Smooth muscle cell (in vitro differentiated cells): ENCODE measurements around the gene MPIG6B. TPM values are rescaled to one million over a fixed set of nuclear protein-coding genes. Genes with fewer than 3 reads are reported as not detected.

ENCODE experiments used
- DNase-seq: peaks from one replicate; lab custom pipeline; 2025; ENCODE audit not compliant: unreplicated experiment; lab: John Stamatoyannopoulos, UW
- H2AFZ ChIP-seq: fragments of 200-600 bp; sonication (generic); 2 replicates; pipeline ENCODE4 v1.6.0; 2016; ENCODE audit warnings: antibody characterized with exemption, low read depth, mild to moderate bottlenecking
- H3F3A ChIP-seq: fragments of 200-600 bp; sonication (generic); 2 replicates; pipeline ENCODE4 v1.6.0; 2017; ENCODE audit warnings: antibody characterized with exemption, low read depth
- H3K27ac ChIP-seq: fragments of 200-600 bp; sonication (generic); 2 replicates; pipeline ENCODE4 v1.5.1; 2016; ENCODE audit warnings: low read depth, mild to moderate bottlenecking
- H3K27me3 ChIP-seq: fragments of 200-600 bp; sonication (generic); 2 replicates; pipeline ENCODE4 v1.6.1; 2016; ENCODE audit warnings: low read depth, mild to moderate bottlenecking
- H3K36me3 ChIP-seq: fragments of 200-600 bp; sonication (generic); 2 replicates; pipeline ENCODE4 v1.5.1; 2016; ENCODE audit warnings: low read depth
- H3K4me1 ChIP-seq: fragments of 200-600 bp; sonication (generic); 2 replicates; pipeline ENCODE4 v1.5.1; 2016; ENCODE audit warnings: low read depth
- H3K4me2 ChIP-seq: fragments of 200-600 bp; sonication (generic); 2 replicates; pipeline ENCODE4 v1.6.0; 2016; ENCODE audit warnings: mild to moderate bottlenecking
- H3K4me3 ChIP-seq: fragments of 200-600 bp; sonication (generic); 2 replicates; pipeline ENCODE4 v1.5.1; 2016; ENCODE audit warnings: mild to moderate bottlenecking
- H3K79me2 ChIP-seq: fragments of 200-600 bp; sonication (generic); 2 replicates; pipeline ENCODE4 v1.6.0; 2016; ENCODE audit warnings: low read depth, mild to moderate bottlenecking
- H3K9ac ChIP-seq: fragments of 200-600 bp; sonication (generic); 2 replicates; pipeline ENCODE4 v1.6.0; 2016; ENCODE audit warnings: low read depth
- H3K9me3 ChIP-seq: fragments of 200-600 bp; sonication (generic); replicated peaks from 2 replicates; pipeline ENCODE4 v1.5.1; 2016; ENCODE audit warnings: low read depth
- H4K20me1 ChIP-seq: fragments of 200-600 bp; sonication (generic); 2 replicates; pipeline ENCODE4 v1.6.0; 2016; ENCODE audit warnings: low read depth
- WGBS: methylation state at CpG from one replicate; pipeline ENCODE4 v1.1.7; 2016; ENCODE audit warnings: low lambda C conversion rate; 5-methylcytosine and 5-hydroxymethylcytosine counted together
- polyA plus RNA-seq: library from polyadenylated mRNA; unstranded; fragments of >200 nt; fragmentation: Nextera tagmentation; extraction: Ambion mirVana; gene quantifications from 2 replicates; pipeline ENCODE4 v1.2.1, GENCODE V29; 2016
- total RNA-seq: library from RNA; depleted of rRNA; stranded (reverse); fragments of >200 nt; gene quantifications from 2 replicates; pipeline ENCODE4 v1.2.3, GENCODE V29; 2014
- TF ChIP-seq, protein P1 (sequence below): fragments of 200-600 bp; sonication (generic); IDR thresholded peaks from 2 replicates; pipeline ENCODE4 v1.5.1; 2017; ENCODE audit warnings: borderline replicate concordance, mild to moderate bottlenecking, antibody characterized with exemption; ENCODE audit not compliant: insufficient read depth, poor library complexity, severe bottlenecking

The MPIG6B gene
- total and polyA plus RNA-seq, 2 experiments from 2014 or later, result not detected

DNA sequence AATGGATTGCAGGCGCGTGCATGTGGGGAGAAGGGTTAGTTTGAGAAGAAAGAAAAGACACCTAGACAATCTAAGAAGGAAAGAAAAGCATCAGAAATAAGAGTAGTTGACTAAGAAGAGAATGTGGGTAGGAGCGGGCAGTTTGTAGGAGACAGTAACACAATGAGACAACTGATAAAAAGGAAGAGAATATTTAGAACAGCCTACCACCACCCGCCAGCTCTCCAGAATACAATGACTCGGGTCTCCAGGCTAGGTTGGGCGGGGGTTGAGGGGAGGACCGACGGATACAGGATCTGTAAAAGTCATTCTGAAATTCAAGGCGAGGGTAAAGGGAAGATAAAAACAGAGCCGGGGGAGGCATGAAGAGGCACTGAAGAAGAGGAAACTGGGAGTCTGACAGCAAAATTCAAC is 20.8 kb upstream of the MPIG6B start:
- H3K27ac ChIP-seq, result peak overlapping the region; percentile 81
- no peaks in the 10 kb centered on the region for H3K9me3 ChIP-seq
- H3K36me3 ChIP-seq, result no peaks in the 10 kb centered on the region
- H3F3A ChIP-seq, result no peaks in the 10 kb centered on the region
- H3K4me2 ChIP-seq, result peak overlapping the region; percentile 86
- no peaks in the 10 kb centered on the region for H3K27me3 ChIP-seq
- H4K20me1 ChIP-seq, result peaks cover 5% of the 10 kb centered on the region
- TF ChIP-seq, protein P1, sequence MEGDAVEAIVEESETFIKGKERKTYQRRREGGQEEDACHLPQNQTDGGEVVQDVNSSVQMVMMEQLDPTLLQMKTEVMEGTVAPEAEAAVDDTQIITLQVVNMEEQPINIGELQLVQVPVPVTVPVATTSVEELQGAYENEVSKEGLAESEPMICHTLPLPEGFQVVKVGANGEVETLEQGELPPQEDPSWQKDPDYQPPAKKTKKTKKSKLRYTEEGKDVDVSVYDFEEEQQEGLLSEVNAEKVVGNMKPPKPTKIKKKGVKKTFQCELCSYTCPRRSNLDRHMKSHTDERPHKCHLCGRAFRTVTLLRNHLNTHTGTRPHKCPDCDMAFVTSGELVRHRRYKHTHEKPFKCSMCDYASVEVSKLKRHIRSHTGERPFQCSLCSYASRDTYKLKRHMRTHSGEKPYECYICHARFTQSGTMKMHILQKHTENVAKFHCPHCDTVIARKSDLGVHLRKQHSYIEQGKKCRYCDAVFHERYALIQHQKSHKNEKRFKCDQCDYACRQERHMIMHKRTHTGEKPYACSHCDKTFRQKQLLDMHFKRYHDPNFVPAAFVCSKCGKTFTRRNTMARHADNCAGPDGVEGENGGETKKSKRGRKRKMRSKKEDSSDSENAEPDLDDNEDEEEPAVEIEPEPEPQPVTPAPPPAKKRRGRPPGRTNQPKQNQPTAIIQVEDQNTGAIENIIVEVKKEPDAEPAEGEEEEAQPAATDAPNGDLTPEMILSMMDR, result no peak
- H2AFZ ChIP-seq, result peak overlapping the region; percentile 82
- DNase-seq, result no peak
- 6% methylated on average over 10 of the region's 10 CpGs for WGBS
- H3K4me3 ChIP-seq, result peak overlapping the region; percentile 71
- H3K4me1 ChIP-seq, result peaks cover 10% of the 10 kb centered on the region
- H3K79me2 ChIP-seq, result peaks cover 27% of the 10 kb centered on the region
- peak overlapping the region; percentile 90 for H3K9ac ChIP-seq

GRCh38 chr6:31702819-31703716 is 20.1 kb upstream of the MPIG6B start, which contains the start of gene ABHD16A:
ABHD16A (minus strand) TSS chr6:31703324; CDS start chr6:31703281, 43 bp downstream.
- 2% methylated on average over 54 of the region's 54 CpGs for WGBS
- H3K4me2 ChIP-seq, result peak within 1 kb of the TSS; percentile 86
- peak within 1 kb of the TSS; percentile 82 for H2AFZ ChIP-seq
- H3K9me3 ChIP-seq, result no peaks in the 10 kb centered on the region
- H3K4me3 ChIP-seq, result peak within 1 kb of the TSS; percentile 71
- no peaks in the 10 kb centered on the region for H3F3A ChIP-seq
- H3K4me1 ChIP-seq, result peaks cover 10% of the 10 kb centered on the region
- TF ChIP-seq, protein P1, result no peak
- no peaks in the 10 kb centered on the region for H3K36me3 ChIP-seq
- H4K20me1 ChIP-seq, result peaks cover 5% of the 10 kb centered on the region
- H3K79me2 ChIP-seq, result peaks cover 27% of the 10 kb centered on the region
- H3K9ac ChIP-seq, result peak within 1 kb of the TSS; percentile 90
- no peaks in the 10 kb centered on the region for H3K27me3 ChIP-seq
- DNase-seq, result peak; percentile 82
- H3K27ac ChIP-seq, result peak within 1 kb of the TSS; percentile 81

DNA sequence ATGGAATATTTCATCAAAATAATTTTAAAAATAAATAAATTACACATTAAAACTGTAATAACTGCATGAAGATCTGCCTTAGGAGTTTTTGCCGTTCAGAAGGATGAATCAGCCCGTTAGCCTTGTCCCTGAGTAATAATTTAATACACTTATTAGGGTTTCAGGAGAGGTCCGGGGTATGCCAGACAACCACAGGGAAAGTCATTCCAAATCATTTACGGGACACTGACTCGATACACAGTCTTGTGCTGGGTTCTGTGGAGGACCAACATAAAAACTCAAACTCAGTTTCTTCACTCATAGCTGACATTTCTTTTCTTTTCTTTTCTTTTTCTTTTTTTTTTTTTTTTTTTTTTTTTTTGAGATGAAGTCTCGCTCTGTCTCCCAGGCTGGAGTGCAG is 17.2 kb upstream of the MPIG6B start:
- Histone ChIP-seq H3K36me3 (no peaks in the 10 kb centered on the region), H3K9ac (no peak overlapping the region), H4K20me1 (peaks cover 4% of the 10 kb centered on the region), H3K9me3 (no peaks in the 10 kb centered on the region), H3K79me2 (peaks cover 20% of the 10 kb centered on the region), H3K27me3 (no peaks in the 10 kb centered on the region), H3K4me3 (no peak overlapping the region), H3F3A (no peaks in the 10 kb centered on the region), H3K4me1 (peaks cover 10% of the 10 kb centered on the region), H2AFZ (no peak overlapping the region), H3K4me2 (no peak overlapping the region), H3K27ac (no peak overlapping the region)
- no peak for DNase-seq
- TF ChIP-seq, protein P1, result no peak
- WGBS, result 89% methylated on average over 6 of the region's 6 CpGs
